GM12801 (cell line): ENCODE results near the gene MANF.

Source experiments
- CTCF ChIP-seq: IDR thresholded peaks from one replicate; pipeline ENCODE4 v1.5.1; 2011; ENCODE audit warnings: control low read depth; ENCODE audit not compliant: insufficient read length; ENCODE audit errors: extremely low read depth

Gene MANF

GRCh38 chr3:51392355-51393133 is 7.5 kb downstream of the MANF start:
- no peak for TF ChIP-seq CTCF

- TF ChIP-seq CTCF: no peak
Measured at GRCh38 chr3:51393134-51393495, 8.0 kb downstream of the MANF start.

- no peak for TF ChIP-seq CTCF
Measured at GRCh38 chr3:51393564-51393963, 8.5 kb downstream of the MANF start.

GRCh38 chr3:51394541-51394940 is 9.4 kb downstream of the MANF start:
- TF ChIP-seq CTCF: no peak

GRCh38 chr3:51395493-51396213 is 10.6 kb downstream of the MANF start:
- TF ChIP-seq CTCF: no peak

GRCh38 chr3:51396401-51396800 is 11.3 kb downstream of the MANF start:
- no peak for TF ChIP-seq CTCF

GRCh38 chr3:51397392-51397791 is 12.3 kb downstream of the MANF start:
- TF ChIP-seq CTCF: no peak
